Body of pancreas (tissue), 4 donors: ENCODE measurements around the gene NPAS1.

Source experiments
- CTCF ChIP-seq, 7 experiments: fragments of 450-650 bp in 4 of 7; fragments of 200-600 bp in 3 of 7; sonication (generic) in 3 of 7; IDR thresholded peaks; one replicate each; pipeline ENCODE4 v1.5.1; 2016 to 2019; ENCODE audit warnings: antibody characterized with exemption in 7 of 7
- POLR2A ChIP-seq, 3 donors: fragments of 450-650 bp; IDR thresholded peaks; one replicate each; pipeline ENCODE4 v1.6.1; 2016; ENCODE audit warnings: antibody characterized with exemption in 3 of 3, mild to moderate bottlenecking in 2 of 3

GRCh38 chr19:46998445-46999125 lies 21.1 kb upstream of the NPAS1 start:
- no peak for TF ChIP-seq CTCF (IDR thresholded peaks at IDR 0.05)
- no peak for TF ChIP-seq POLR2A (IDR thresholded peaks at IDR 0.05)
